Measurements from ENCODE around the gene PDE3A. TPM values are rescaled to one million over a fixed set of nuclear protein-coding genes. Genes with fewer than 3 reads are reported as not detected.
"Not testable (repeated sequence)": the region's sequence is repeated elsewhere in the genome, so short reads cannot be mapped to it uniquely, and the experiment has no call there.

PDE3A gene
- total RNA-seq, 1 experiment from 2014 or later: 19.9 TPM

DNA sequence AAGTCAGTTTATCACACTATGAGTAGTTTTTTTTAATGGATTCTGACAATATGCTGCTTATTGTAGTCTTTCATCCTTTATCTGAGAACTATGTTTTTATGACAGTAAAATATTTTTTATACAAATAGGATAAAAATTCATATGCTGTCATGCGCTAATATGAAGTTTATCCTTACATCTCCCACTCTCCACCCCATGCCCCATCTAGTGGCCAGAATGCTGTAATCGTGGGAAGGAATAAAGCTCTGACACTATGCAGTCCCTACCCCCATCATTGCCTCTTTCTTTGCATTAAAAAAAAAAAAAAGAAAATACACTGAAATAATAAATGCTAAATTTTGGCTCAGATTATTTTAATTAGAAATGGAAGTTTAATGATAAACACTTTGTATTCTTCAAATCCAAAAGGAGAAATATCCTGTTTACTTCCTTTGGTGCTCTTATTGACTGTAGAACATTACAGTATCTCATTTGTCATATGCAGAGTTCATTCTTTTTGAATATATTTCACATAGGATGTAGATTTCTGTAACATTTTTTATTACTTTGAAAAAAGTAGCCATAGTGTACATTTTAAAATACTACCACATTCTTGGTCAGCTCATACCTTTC, 180.9 kb downstream of the PDE3A start:
- H3K27ac Mint-ChIP-seq (ENCODE audit: unreplicated experiment): no peak overlapping the region
- H3K27me3 Mint-ChIP-seq (ENCODE audit: unreplicated experiment): no peaks in the 10 kb centered on the region
- BruUV-seq (replicated peaks): no TSS peak
- peaks cover 4% of the 10 kb centered on the region for H3K36me3 Mint-ChIP-seq (ENCODE audit: insufficient read depth, unreplicated experiment)
- H3K4me3 Mint-ChIP-seq (ENCODE audit: low read depth, unreplicated experiment): no peak overlapping the region
- CTCF ChIA-PET: interaction anchor here (0.7 to 1.2 kb wide), 2 partner anchors 8 to 22 kb away, joined by 3 to 7 read pairs; no protein-coding TSS in a partner anchor
- TF ChIP-seq, protein P1, sequence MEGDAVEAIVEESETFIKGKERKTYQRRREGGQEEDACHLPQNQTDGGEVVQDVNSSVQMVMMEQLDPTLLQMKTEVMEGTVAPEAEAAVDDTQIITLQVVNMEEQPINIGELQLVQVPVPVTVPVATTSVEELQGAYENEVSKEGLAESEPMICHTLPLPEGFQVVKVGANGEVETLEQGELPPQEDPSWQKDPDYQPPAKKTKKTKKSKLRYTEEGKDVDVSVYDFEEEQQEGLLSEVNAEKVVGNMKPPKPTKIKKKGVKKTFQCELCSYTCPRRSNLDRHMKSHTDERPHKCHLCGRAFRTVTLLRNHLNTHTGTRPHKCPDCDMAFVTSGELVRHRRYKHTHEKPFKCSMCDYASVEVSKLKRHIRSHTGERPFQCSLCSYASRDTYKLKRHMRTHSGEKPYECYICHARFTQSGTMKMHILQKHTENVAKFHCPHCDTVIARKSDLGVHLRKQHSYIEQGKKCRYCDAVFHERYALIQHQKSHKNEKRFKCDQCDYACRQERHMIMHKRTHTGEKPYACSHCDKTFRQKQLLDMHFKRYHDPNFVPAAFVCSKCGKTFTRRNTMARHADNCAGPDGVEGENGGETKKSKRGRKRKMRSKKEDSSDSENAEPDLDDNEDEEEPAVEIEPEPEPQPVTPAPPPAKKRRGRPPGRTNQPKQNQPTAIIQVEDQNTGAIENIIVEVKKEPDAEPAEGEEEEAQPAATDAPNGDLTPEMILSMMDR (IDR thresholded peaks at IDR 0.05; ENCODE audit: unreplicated experiment): peak; percentile 43
- H3K4me1 Mint-ChIP-seq (ENCODE audit: low read depth, unreplicated experiment): no peaks in the 10 kb centered on the region
- DNase-seq: peak; percentile 31
- intact Hi-C loops (cut with micrococcal nuclease; ENCODE audit: unreplicated experiment): loop anchor here (10.0 kb wide), 1 partner anchor 84 kb away; no protein-coding TSS in a partner anchor
- H3K9me3 Mint-ChIP-seq (ENCODE audit: low read depth, unreplicated experiment): peaks cover 5% of the 10 kb centered on the region

DNA sequence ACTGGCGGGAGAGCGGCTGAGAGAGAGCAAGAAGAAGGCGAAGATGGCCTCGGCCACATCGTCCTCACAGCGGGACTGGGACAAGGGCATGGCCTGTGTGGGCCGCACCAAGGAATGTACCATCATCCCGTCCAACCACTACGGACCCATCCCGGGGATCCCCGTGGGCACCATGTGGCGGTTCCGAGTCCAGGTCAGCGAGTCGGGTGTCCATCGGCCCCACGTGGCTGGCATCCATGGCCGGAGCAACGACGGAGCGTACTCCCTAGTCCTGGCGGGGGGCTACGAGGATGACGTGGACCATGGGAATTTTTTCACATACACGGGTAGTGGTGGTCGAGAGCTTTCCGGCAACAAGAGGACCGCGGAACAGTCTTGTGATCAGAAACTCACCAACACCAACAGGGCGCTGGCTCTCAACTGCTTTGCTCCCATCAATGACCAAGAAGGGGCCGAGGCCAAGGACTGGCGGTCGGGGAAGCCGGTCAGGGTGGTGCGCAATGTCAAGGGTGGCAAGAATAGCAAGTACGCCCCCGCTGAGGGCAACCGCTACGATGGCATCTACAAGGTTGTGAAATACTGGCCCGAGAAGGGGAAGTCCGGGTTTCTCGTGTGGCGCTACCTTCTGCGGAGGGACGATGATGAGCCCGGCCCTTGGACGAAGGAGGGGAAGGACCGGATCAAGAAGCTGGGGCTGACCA, 183.6 kb downstream of the PDE3A start:
- DNase-seq; H3K27me3 Mint-ChIP-seq (ENCODE audit: unreplicated experiment); intact Hi-C loops (cut with micrococcal nuclease; ENCODE audit: unreplicated experiment); H3K27ac Mint-ChIP-seq (ENCODE audit: unreplicated experiment); H3K9me3 Mint-ChIP-seq (ENCODE audit: low read depth, unreplicated experiment); BruUV-seq (replicated peaks); H3K4me3 Mint-ChIP-seq (ENCODE audit: low read depth, unreplicated experiment); H3K36me3 Mint-ChIP-seq (ENCODE audit: insufficient read depth, unreplicated experiment); H3K4me1 Mint-ChIP-seq (ENCODE audit: low read depth, unreplicated experiment); CTCF ChIA-PET: not testable (repeated sequence)

DNA sequence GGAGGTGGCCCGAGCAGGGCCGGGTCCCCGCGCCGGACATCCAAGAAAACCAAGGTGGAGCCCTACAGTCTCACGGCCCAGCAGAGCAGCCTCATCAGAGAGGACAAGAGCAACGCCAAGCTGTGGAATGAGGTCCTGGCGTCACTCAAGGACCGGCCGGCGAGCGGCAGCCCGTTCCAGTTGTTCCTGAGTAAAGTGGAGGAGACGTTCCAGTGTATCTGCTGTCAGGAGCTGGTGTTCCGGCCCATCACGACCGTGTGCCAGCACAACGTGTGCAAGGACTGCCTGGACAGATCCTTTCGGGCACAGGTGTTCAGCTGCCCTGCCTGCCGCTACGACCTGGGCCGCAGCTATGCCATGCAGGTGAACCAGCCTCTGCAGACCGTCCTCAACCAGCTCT, 184.2 kb downstream of the PDE3A start:
- H3K27me3 Mint-ChIP-seq (ENCODE audit: unreplicated experiment); H3K27ac Mint-ChIP-seq (ENCODE audit: unreplicated experiment); H3K9me3 Mint-ChIP-seq (ENCODE audit: low read depth, unreplicated experiment); H3K4me1 Mint-ChIP-seq (ENCODE audit: low read depth, unreplicated experiment); DNase-seq; H3K4me3 Mint-ChIP-seq (ENCODE audit: low read depth, unreplicated experiment); CTCF ChIA-PET; BruUV-seq (replicated peaks); intact Hi-C loops (cut with micrococcal nuclease; ENCODE audit: unreplicated experiment); H3K36me3 Mint-ChIP-seq (ENCODE audit: insufficient read depth, unreplicated experiment): not testable (repeated sequence)

DNA sequence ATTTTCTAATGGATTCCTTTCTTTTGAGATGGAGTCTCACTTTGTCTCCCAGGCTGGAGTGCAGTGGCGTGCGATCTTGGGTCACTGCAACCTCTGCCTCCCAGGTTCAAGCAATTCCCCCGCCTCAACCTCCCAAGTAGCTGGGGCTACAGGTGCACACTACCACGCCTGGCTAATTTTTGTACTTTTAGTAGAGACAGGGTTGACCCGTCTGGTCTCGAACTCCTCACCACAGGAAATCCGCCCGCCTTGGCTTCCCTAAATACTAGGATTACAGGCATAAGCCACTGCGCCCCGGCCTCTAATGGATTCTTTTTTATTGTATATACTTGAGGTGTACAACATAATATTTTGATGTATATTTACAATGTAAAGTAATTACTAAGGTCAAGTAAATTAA, 186.7 kb downstream of the PDE3A start:
- CTCF ChIA-PET: no interaction called here
- DNase-seq: no peak
- Mint-ChIP-seq H3K4me3 (ENCODE audit: low read depth, unreplicated experiment) (no peak overlapping the region), H3K27me3 (ENCODE audit: unreplicated experiment) (no peaks in the 10 kb centered on the region), H3K4me1 (ENCODE audit: low read depth, unreplicated experiment) (no peaks in the 10 kb centered on the region), H3K27ac (ENCODE audit: unreplicated experiment) (no peak overlapping the region), H3K36me3 (ENCODE audit: insufficient read depth, unreplicated experiment) (peaks cover 4% of the 10 kb centered on the region), H3K9me3 (ENCODE audit: low read depth, unreplicated experiment) (peaks cover 5% of the 10 kb centered on the region)
- intact Hi-C loops (cut with micrococcal nuclease; ENCODE audit: unreplicated experiment): no loop called here
- TF ChIP-seq, protein P1 (IDR thresholded peaks at IDR 0.05; ENCODE audit: unreplicated experiment): no peak
- no TSS peak for BruUV-seq (replicated peaks)

DNA sequence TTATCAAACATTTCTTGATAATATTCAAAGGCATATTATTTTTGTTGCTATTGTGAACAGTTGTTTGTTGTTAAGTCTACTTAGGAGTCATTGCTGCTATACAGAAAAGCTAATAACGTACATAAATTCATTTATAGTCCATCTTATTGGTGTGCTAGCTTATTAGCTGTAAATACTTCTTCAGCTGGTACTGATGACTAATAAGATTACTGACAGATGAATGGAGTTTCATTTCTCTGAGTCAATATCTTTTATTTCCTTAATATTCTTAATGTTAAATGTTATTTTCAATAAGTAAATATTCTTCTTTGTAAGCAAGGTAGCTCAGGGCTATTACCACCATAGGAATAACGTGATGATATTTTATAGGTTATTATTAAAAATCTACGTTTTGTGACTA, 187.4 kb downstream of the PDE3A start:
- no TSS peak for BruUV-seq (replicated peaks)
- Mint-ChIP-seq H3K9me3 (ENCODE audit: low read depth, unreplicated experiment) (peaks cover 5% of the 10 kb centered on the region), H3K4me3 (ENCODE audit: low read depth, unreplicated experiment) (no peak overlapping the region), H3K4me1 (ENCODE audit: low read depth, unreplicated experiment) (no peaks in the 10 kb centered on the region), H3K27me3 (ENCODE audit: unreplicated experiment) (no peaks in the 10 kb centered on the region), H3K36me3 (ENCODE audit: insufficient read depth, unreplicated experiment) (peaks cover 4% of the 10 kb centered on the region), H3K27ac (ENCODE audit: unreplicated experiment) (no peak overlapping the region)
- CTCF ChIA-PET: interaction anchor here (0.8 kb wide), 1 partner anchor 17 kb away, joined by 3 read pairs; no protein-coding TSS in a partner anchor
- intact Hi-C loops (cut with micrococcal nuclease; ENCODE audit: unreplicated experiment): no loop called here
- TF ChIP-seq, protein P1 (IDR thresholded peaks at IDR 0.05; ENCODE audit: unreplicated experiment): no peak
- no peak for DNase-seq
